ENCODE data around the gene WTIP.
"Not testable (repeated sequence)": the region's sequence is repeated elsewhere in the genome, so short reads cannot be mapped to it uniquely, and the experiment has no call there.

WTIP gene

GRCh38 chr19:34468409-34468808 is 13.1 kb upstream of the WTIP start:
- Mint-ChIP-seq H3K36me3 (ENCODE audit: low read depth) (peaks cover 77% of the 10 kb centered on the region), H3K9me3 (no peaks in the 10 kb centered on the region), H3K27ac (no peak overlapping the region), H3K4me1 (no peaks in the 10 kb centered on the region), H3K27me3 (ENCODE audit: low read depth, poor library complexity) (peaks cover 2% of the 10 kb centered on the region), H3K4me3 (no peak overlapping the region)
- TF ChIP-seq CTCF (IDR thresholded peaks at IDR 0.05) = no peak
- DNase-seq = no peak

GRCh38 chr19:34469026-34469425 is 12.5 kb upstream of the WTIP start:
- not testable (repeated sequence) for H3K27ac Mint-ChIP-seq; H3K9me3 Mint-ChIP-seq; H3K27me3 Mint-ChIP-seq (ENCODE audit: low read depth, poor library complexity); DNase-seq; H3K4me3 Mint-ChIP-seq; H3K4me1 Mint-ChIP-seq
- peaks cover 77% of the 10 kb centered on the region for H3K36me3 Mint-ChIP-seq (ENCODE audit: low read depth)

GRCh38 chr19:34471906-34472700 is 9.5 kb upstream of the WTIP start:
- H3K36me3 Mint-ChIP-seq (ENCODE audit: low read depth) = peaks cover 57% of the 10 kb centered on the region
- DNase-seq = no peak
- peaks cover 2% of the 10 kb centered on the region for H3K27me3 Mint-ChIP-seq (ENCODE audit: low read depth, poor library complexity)
- H3K4me1 Mint-ChIP-seq = peaks cover 5% of the 10 kb centered on the region
- H3K27ac Mint-ChIP-seq = peak overlapping the region; percentile 95
- no peak for TF ChIP-seq CTCF (IDR thresholded peaks at IDR 0.05)
- no peak overlapping the region for H3K4me3 Mint-ChIP-seq
- no peaks in the 10 kb centered on the region for H3K9me3 Mint-ChIP-seq

GRCh38 chr19:34474233-34474989 is 7.1 kb upstream of the WTIP start:
- Mint-ChIP-seq H3K27me3 (ENCODE audit: low read depth, poor library complexity) (peaks cover 9% of the 10 kb centered on the region), H3K4me3 (no peak overlapping the region), H3K4me1 (peaks cover 5% of the 10 kb centered on the region), H3K9me3 (no peaks in the 10 kb centered on the region), H3K36me3 (ENCODE audit: low read depth) (peaks cover 41% of the 10 kb centered on the region), H3K27ac (no peak overlapping the region)
- no peak for DNase-seq
- TF ChIP-seq CTCF (IDR thresholded peaks at IDR 0.05) = no peak

GRCh38 chr19:34475026-34475974 is 6.3 kb upstream of the WTIP start:
- H3K36me3 Mint-ChIP-seq (ENCODE audit: low read depth) = peaks cover 34% of the 10 kb centered on the region
- TF ChIP-seq CTCF (IDR thresholded peaks at IDR 0.05) = no peak
- H3K4me1 Mint-ChIP-seq = peaks cover 5% of the 10 kb centered on the region
- no peaks in the 10 kb centered on the region for H3K9me3 Mint-ChIP-seq
- no peak overlapping the region for H3K27ac Mint-ChIP-seq
- peaks cover 9% of the 10 kb centered on the region for H3K27me3 Mint-ChIP-seq (ENCODE audit: low read depth, poor library complexity)
- H3K4me3 Mint-ChIP-seq = no peak overlapping the region
- no peak for DNase-seq
